Keratinocyte (primary cell): ENCODE measurements around the gene WWC2. TPM values are rescaled to one million over a fixed set of nuclear protein-coding genes. Genes with fewer than 3 reads are reported as not detected.

Experiments
- DNase-seq: peaks from one replicate; pipeline ENCODE4 v3.0.0-alpha.2; 2011; ENCODE audit warnings: low read depth, missing footprints, low spot score
- FAIRE-seq: peaks from 2 replicates; lab custom pipeline; 2011; peaks lifted over from hg19 to GRCh38; lab: Jason Lieb, UNC
- H2AFZ ChIP-seq: 2 replicates; pipeline ENCODE4 v1.6.0; 2012; ENCODE audit warnings: low read length, control low read depth, inconsistent platforms; ENCODE audit not compliant: control insufficient read depth
- H3K27ac ChIP-seq: 2 replicates; pipeline ENCODE4 v1.5.1; 2011; ENCODE audit warnings: low read length; ENCODE audit not compliant: control insufficient read depth, insufficient read depth
- H3K27me3 ChIP-seq: 3 replicates; pipeline ENCODE4 v1.6.0; 2011; ENCODE audit warnings: low read length; ENCODE audit not compliant: control insufficient read depth, insufficient read depth; ENCODE audit errors: extremely low read depth
- H3K36me3 ChIP-seq, 2 experiments: 2 replicates in 1 of 2; 3 replicates in 1 of 2; pipeline ENCODE4 v1.5.1; 2011; ENCODE audit warnings: low read length in 2 of 2, mild to moderate bottlenecking in 1 of 2; ENCODE audit not compliant: control insufficient read depth in 2 of 2, insufficient read depth in 2 of 2; ENCODE audit errors: extremely low read depth in 1 of 2
- H3K4me1 ChIP-seq: 3 replicates; pipeline ENCODE4 v1.5.1; 2011; ENCODE audit warnings: low read length; ENCODE audit not compliant: control insufficient read depth, insufficient read depth; ENCODE audit errors: extremely low read depth
- H3K4me2 ChIP-seq: 3 replicates; pipeline ENCODE4 v1.6.0; 2011; ENCODE audit warnings: low read depth, low read length; ENCODE audit not compliant: control insufficient read depth, insufficient read depth; ENCODE audit errors: extremely low read depth
- H3K4me3 ChIP-seq, 3 experiments: fragments of 200-600 bp in 1 of 3; sonication (generic) in 1 of 3; 2 replicates in 2 of 3; 3 replicates in 1 of 3; pipeline ENCODE4 v1.5.1; 2011 to 2016; ENCODE audit warnings: low read length in 3 of 3, mild to moderate bottlenecking in 3 of 3, control low read depth in 2 of 3, inconsistent platforms in 1 of 3, low read depth in 1 of 3, mixed read lengths in 1 of 3, mixed run types in 1 of 3, moderate library complexity in 1 of 3; ENCODE audit not compliant: control insufficient read depth in 2 of 3, insufficient read depth in 2 of 3; ENCODE audit errors: extremely low read depth in 1 of 3
- H3K79me2 ChIP-seq: 2 replicates; pipeline ENCODE4 v1.6.0; 2012; ENCODE audit warnings: low read length; ENCODE audit not compliant: control insufficient read depth, insufficient read depth
- H3K9ac ChIP-seq: 3 replicates; pipeline ENCODE4 v1.6.0; 2011; ENCODE audit warnings: low read length; ENCODE audit not compliant: control insufficient read depth, insufficient read depth; ENCODE audit errors: extremely low read depth
- H3K9me1 ChIP-seq: 3 replicates; pipeline ENCODE4 v1.6.0; 2011; ENCODE audit warnings: low read length; ENCODE audit not compliant: control insufficient read depth, insufficient read depth; ENCODE audit errors: extremely low read depth
- H3K9me3 ChIP-seq: 2 replicates; pipeline ENCODE4 v1.5.1; 2012; ENCODE audit warnings: low read depth, low read length; ENCODE audit not compliant: control insufficient read depth
- H4K20me1 ChIP-seq: 3 replicates; pipeline ENCODE4 v1.6.0; 2011; ENCODE audit warnings: low read length; ENCODE audit not compliant: control insufficient read depth, insufficient read depth; ENCODE audit errors: extremely low read depth
- CTCF ChIP-seq, 3 experiments: IDR thresholded peaks in 1 of 3; conservative IDR thresholded peaks in 1 of 3; optimal IDR thresholded peaks in 1 of 3; 2 replicates in 2 of 3; 3 replicates in 1 of 3; pipeline versions ENCODE3 to v1.5.1; 2011; ENCODE audit warnings: low read length in 3 of 3, mild to moderate bottlenecking in 3 of 3, moderate library complexity in 2 of 3, control low read depth in 1 of 3, inconsistent platforms in 1 of 3; ENCODE audit not compliant: insufficient read depth in 2 of 3; ENCODE audit errors: extremely low read depth in 1 of 3
- EZH2 ChIP-seq: IDR thresholded peaks from one replicate; pipeline ENCODE4 v1.6.1; 2012; ENCODE audit warnings: inconsistent platforms, mild to moderate bottlenecking, low read length, moderate library complexity
- dilution Hi-C: fragments of 300-500 bp; cut with MboI; formaldehyde crosslinking; loops from one replicate; pipeline ENCODE4 v1.7.0; 2020; ENCODE audit warnings: low sequenced_read_pairs; ENCODE audit not compliant: extremely low pct_ligation_motif_present
- polyA plus RNA-seq, 5 experiments: library from polyadenylated mRNA; depleted of rRNA in 3 of 5; stranded (reverse) in 3 of 5; stranded (forward) in 1 of 5; unstranded in 1 of 5; fragments of >200 nt; gene quantifications; 1 replicate in 1 of 5; 2 replicates in 3 of 5; 3 replicates in 1 of 5; pipeline versions ENCODE4 v1.2.1 to v1.2.3, GENCODE V29; 2011 to 2012; ENCODE audit warnings: missing spikeins in 2 of 5, low read depth in 1 of 5, low replicate concordance in 1 of 5

Gene WWC2
- polyA plus RNA-seq, 1 donor (not counting 4 experiments of a cell fraction or from before 2014, with no cell fraction given): 15.4 TPM

GRCh38 chr4:183262776-183263100 is 163.7 kb downstream of the WWC2 start:
- Histone ChIP-seq H3K4me3 (no peak overlapping the region), H3K36me3 (peaks cover 19 to 24% of the 10 kb centered on the region in 2 experiments), H3K79me2 (no peaks in the 10 kb centered on the region), H2AFZ (no peak overlapping the region), H3K9me3 (no peaks in the 10 kb centered on the region), H3K27ac (no peak overlapping the region), H4K20me1 (peaks cover 4% of the 10 kb centered on the region), H3K9ac (no peak overlapping the region), H3K4me2 (no peak overlapping the region), H3K4me1 (no peaks in the 10 kb centered on the region), H3K27me3 (no peaks in the 10 kb centered on the region), H3K9me1 (no peaks in the 10 kb centered on the region)
- no peak for DNase-seq
- no peak for TF ChIP-seq CTCF (optimal IDR thresholded peaks at IDR 0.05 in 1 of 3, IDR thresholded peaks at IDR 0.05 in 1 of 3, conservative IDR thresholded peaks at IDR 0.05 in 1 of 3; ENCODE audit: extremely low read depth in 1 of 3, insufficient read depth in 2 of 3, low read length in 3 of 3)
- TF ChIP-seq EZH2: no peak
- FAIRE-seq: no peak
- dilution Hi-C loops: loop anchor here (25.0 kb wide), 1 partner anchor 325 kb away; no protein-coding TSS in a partner anchor

DNA sequence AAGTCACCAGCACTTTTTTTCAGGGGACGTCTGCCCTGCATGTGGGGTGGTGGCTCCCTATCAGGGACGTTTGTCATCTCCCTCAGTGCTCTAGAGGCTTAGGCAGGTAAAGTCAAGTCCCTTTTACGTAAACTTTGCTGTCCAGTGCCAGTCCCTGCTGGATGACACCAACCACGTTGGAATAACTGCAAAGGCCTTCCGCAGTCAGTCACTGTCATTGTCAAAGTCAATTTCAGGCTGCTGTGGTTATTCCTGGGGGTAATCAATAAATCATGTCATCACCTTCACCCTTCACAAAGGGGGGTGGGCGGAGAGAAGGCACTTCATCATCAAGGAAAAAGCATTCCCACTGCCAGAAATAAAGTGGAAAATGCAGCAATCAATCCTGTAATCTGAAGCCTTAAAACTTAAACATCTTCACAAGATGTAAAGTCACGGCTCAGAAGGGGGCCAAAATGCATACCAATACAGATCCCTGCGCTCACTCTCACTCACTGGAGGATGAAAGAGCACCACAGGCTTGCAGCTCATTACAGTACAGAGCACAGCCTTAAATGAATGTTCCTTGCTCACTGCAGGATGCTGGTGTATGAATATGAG is 164.8 kb downstream of the WWC2 start:
- peaks cover 4% of the 10 kb centered on the region for H4K20me1 ChIP-seq
- no peak overlapping the region for H3K27ac ChIP-seq
- no peaks in the 10 kb centered on the region for H3K27me3 ChIP-seq
- H3K36me3 ChIP-seq: peaks cover 26 to 29% of the 10 kb centered on the region in 2 experiments
- no peak overlapping the region for H3K9ac ChIP-seq
- H3K4me2 ChIP-seq: no peak overlapping the region
- no peaks in the 10 kb centered on the region for H3K9me3 ChIP-seq
- dilution Hi-C loops: loop anchor here (25.0 kb wide), 1 partner anchor 327 kb away; no protein-coding TSS in a partner anchor
- TF ChIP-seq CTCF (optimal IDR thresholded peaks at IDR 0.05 in 1 of 3, IDR thresholded peaks at IDR 0.05 in 1 of 3, conservative IDR thresholded peaks at IDR 0.05 in 1 of 3; ENCODE audit: extremely low read depth in 1 of 3, insufficient read depth in 2 of 3, low read length in 3 of 3): no peak
- TF ChIP-seq EZH2: no peak
- FAIRE-seq: no peak
- no peak overlapping the region for H3K4me3 ChIP-seq
- H2AFZ ChIP-seq: no peak overlapping the region
- H3K4me1 ChIP-seq: no peaks in the 10 kb centered on the region
- no peaks in the 10 kb centered on the region for H3K79me2 ChIP-seq
- no peaks in the 10 kb centered on the region for H3K9me1 ChIP-seq
- DNase-seq: no peak
